Cardiac fibroblast (primary cell): ENCODE data around the gene GPR55.

ENCODE experiments used
- DNase-seq, 2 donors: peaks; one replicate each; pipeline versions ENCODE4 v3.0.0 to v3.0.0-alpha.2; 2010; ENCODE audit warnings: low read depth in 2 of 2
- H3K4me3 ChIP-seq, 2 donors: replicated peaks in 1 of 2; 1 replicate in 1 of 2; 2 replicates in 1 of 2; pipeline ENCODE4 v1.5.1; 2011; ENCODE audit warnings: low read depth in 2 of 2, low read length in 2 of 2, mild to moderate bottlenecking in 2 of 2, moderate library complexity in 1 of 2
- CTCF ChIP-seq: IDR thresholded peaks from one replicate; pipeline ENCODE4 v1.5.1; 2011; ENCODE audit warnings: low read depth, mild to moderate bottlenecking, low read length, inconsistent platforms

Gene GPR55

DNA sequence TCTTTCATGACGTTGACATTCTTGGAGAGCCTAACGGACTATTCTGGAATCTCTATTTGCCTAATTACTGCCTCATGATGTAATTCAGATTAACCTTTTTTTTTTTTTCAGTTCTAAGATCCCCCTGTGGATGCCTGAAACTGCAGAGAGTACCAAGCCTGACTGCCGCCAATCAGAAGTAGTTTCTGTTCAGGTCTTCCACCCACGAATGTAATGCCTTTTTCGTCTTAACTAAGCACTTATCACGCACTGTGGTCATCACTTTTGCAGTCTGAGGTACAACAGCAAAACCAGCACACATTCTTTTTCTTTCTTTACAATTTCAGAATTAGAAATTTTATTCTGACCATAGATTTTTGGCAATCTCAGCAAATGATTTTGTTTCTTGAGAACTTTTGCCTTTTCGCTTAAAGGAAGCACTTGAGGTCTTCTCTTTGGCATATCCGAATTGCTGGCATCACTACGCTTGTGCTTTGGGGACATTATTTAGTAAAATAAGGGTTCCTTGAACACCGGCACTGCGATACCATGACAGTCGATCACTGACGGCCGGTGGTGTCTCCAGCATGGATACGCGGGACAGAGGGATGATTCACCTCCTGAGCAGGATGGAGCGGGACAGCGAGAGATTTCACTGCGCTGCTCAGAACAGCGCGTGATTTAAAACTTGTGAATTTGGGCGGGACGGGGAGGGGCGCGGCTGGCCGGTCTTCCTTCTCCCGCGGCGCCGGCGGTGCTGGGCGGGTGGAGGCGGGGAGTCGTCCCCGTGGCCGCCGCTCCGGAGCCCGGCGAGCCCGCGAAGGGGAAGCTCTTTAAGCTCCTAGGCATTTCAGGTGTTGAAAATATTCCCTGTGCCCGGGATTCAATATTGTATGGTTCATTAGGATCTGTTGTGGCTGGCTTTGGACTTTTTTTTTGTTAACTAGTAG lies 32.0 kb upstream of the GPR55 start:
- H3K4me3 ChIP-seq: peak overlapping the region; percentile 20 to 39
- no peak for TF ChIP-seq CTCF
- peak; percentile 18 to 50 for DNase-seq

DNA sequence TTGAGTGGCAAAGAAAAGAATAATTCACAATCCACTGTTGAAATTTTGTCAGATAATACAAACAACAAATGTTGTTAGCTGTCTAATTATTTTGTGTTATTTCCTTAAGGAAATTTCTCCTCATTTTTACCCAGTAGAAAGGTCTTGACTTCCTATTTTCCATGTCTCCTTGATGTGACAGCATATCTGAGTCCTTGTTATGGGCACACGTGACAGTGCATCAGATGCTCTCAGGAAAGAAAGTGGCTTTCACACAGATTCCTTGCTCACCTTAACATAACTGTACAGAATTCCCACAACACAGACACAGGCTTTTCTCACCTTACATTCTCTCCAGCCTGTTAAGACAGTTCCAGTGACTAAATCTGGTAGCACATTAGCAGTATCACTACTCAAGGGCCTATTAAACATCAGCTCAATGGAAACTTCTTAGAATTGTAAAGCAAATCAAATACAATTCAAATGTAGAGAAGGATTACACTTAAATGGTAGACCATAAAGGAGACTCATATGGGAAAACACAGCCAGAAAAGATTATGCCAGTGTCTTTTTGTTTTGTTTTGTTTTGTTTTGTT lies 30.2 kb upstream of the GPR55 start:
- DNase-seq: no peak
- no peak overlapping the region for H3K4me3 ChIP-seq
- TF ChIP-seq CTCF: no peak

- no peak for DNase-seq
- no peak for TF ChIP-seq CTCF
- H3K4me3 ChIP-seq: no peak overlapping the region
These were observed 29.7 kb upstream of the GPR55 start for GRCh38 chr2:230954746-230955145.

DNA sequence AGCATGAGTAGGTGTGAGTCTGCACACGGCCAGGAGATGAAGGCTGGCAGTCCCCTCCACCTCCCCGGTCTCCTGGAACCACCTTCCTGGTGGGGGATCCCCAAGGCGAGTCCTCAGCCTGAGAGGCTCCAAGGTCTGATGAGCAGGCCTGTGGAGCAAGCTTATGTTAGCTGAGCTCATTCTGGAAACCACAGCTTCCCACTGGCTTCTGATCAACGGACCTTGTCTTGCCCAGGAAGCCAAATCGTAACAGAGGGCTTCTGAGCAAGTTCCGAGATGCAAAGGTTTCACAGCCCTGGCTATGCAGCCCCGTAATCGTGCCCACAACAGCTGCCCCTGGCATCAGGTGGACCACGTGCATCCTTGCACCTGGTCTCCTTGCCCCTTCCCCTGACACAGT lies 28.8 kb upstream of the GPR55 start:
- TF ChIP-seq CTCF: no peak
- no peak for DNase-seq
- H3K4me3 ChIP-seq: no peak overlapping the region

DNA sequence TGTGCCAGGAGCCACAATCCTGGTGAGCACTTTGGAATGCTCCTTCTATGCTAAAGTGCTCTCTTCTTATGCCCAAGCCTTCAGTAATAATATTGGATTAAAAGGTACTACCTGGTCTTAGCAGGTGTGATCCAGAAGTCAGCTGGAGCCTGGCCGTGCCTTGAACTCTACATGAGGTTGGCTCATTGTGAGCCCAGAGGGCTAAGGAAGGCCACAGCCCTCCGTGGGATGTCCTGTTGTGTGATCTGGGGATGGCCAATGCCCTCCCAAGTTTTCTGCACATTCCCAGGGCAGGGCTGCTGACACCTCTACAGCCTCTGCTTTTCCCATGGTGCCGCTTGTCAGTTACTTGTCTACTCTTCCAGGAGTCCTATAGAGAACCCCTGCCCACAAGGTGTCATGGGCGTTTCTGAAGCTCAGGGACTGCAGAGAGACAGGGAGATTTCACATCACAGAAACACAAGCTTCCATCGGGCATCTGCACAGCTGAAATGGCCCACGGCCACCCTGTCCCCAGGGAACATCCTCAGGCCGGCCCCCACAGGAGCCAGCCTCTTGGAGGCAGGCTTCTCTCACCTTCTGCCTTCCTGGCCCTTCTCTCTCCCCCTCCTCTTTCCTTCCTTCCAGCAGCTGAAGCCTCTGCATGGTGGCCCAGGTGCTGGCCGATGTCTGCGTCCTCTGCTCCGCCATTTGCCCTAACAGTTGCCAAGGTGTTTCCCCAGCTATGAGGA lies 27.3 kb upstream of the GPR55 start:
- TF ChIP-seq CTCF: no peak
- H3K4me3 ChIP-seq: no peak overlapping the region
- DNase-seq: no peak

DNA sequence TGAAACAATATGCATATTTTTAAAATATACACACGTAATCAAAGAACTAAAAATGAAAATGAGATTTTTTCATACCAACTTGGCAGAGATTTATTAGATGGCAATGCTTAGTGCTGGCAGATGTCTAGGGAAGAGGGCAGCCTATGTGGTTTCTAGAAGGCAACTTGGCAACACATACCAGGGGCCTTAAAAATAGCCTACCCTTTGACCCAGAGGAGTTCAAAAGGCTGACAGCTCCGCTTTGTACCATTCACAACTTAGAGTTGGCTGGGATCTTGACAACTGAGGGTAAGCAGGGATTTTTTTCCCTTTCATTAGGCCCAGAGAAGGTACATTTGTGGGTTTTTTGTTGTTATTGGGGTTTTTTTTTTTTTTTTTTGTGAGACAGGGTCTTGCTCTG lies 26.4 kb upstream of the GPR55 start:
- no peak overlapping the region for H3K4me3 ChIP-seq
- TF ChIP-seq CTCF: no peak
- DNase-seq: peak in 1 of 2 donors; percentile 35
